B cell (primary cell): ENCODE results near the gene IRX5.

Source experiments
- EZH2 ChIP-seq: IDR thresholded peaks from 2 replicates; pipeline ENCODE4 v1.6.1; 2012; ENCODE audit warnings: borderline replicate concordance, low read depth, mild to moderate bottlenecking, moderate library complexity, low read length; ENCODE audit not compliant: insufficient read depth, poor library complexity, severe bottlenecking
- TF ChIP-seq, protein P1 (sequence below): fragments of 200-600 bp; IDR thresholded peaks from one replicate; pipeline ENCODE4 v1.8.0; 2022; ENCODE audit warnings: antibody characterized with exemption, mild to moderate bottlenecking

DNA sequence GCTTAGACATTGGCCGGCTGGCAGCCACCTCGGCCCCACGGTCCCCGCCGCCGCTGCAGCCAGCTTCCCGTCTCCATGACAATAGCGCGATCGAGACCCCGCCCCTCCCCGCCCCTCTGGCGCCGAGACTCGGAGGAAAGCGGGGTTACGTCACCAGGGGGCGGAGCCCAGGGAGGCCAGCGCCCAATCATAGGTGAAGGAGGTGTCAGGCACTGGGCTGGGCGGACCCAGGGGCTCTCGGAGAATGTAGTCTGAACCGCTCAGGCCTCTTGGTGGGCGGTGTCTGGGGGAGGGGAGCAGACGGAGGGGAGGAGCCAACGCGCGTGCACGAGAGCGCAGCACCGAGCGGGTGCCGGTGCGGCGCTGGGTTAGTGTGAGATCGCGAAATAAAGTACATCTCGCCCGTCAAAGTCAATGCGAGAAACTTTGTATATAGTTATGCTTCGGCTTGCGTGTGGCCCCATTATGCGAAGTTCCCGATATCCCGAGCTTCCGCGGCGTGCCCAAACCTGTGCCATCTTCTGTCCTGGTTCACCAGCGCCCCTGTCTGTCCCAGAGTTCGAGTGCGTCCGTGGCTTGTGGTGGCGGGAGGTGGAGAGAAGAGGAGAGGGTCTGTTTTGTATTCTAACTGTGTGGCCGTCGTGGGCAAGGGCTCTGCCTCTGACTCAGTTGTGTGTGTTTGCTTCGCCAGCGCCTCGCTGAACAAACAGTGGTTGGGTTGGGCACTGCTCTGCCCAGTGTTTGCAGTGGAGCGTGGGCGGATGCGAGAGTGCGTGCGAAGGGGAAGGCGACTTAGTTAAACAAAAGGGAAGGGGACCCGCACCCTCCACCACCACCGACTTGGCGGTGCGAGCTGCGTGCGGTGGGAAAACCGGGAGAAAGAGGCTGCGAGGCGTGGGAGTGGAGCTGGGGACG lies 1.3 kb upstream of the IRX5 start:
- TF ChIP-seq, protein P1, sequence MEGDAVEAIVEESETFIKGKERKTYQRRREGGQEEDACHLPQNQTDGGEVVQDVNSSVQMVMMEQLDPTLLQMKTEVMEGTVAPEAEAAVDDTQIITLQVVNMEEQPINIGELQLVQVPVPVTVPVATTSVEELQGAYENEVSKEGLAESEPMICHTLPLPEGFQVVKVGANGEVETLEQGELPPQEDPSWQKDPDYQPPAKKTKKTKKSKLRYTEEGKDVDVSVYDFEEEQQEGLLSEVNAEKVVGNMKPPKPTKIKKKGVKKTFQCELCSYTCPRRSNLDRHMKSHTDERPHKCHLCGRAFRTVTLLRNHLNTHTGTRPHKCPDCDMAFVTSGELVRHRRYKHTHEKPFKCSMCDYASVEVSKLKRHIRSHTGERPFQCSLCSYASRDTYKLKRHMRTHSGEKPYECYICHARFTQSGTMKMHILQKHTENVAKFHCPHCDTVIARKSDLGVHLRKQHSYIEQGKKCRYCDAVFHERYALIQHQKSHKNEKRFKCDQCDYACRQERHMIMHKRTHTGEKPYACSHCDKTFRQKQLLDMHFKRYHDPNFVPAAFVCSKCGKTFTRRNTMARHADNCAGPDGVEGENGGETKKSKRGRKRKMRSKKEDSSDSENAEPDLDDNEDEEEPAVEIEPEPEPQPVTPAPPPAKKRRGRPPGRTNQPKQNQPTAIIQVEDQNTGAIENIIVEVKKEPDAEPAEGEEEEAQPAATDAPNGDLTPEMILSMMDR: no peak
- TF ChIP-seq EZH2: no peak
